Thoracic aorta (tissue), 2 donors: ENCODE results near the gene SERPINE3. TPM values are rescaled to one million over a fixed set of nuclear protein-coding genes. Genes with fewer than 3 reads are reported as not detected.

Experiments
- ATAC-seq: fragments of 150-250 bp; one replicate; pipeline ENCODE4 v1.8.0; 2017; ENCODE audit warnings: low read depth; ENCODE audit not compliant: insufficient number of reproducible peaks, low FRiP score
- DNase-seq: peaks from one replicate; pipeline ENCODE4 v3.0.0-alpha.2; 2020; ENCODE audit warnings: low spot score
- H3K27ac ChIP-seq, 2 donors: fragments of 200-600 bp; sonication (generic); 1 replicate in 1 of 2; 2 replicates in 1 of 2; pipeline ENCODE4 v1.5.1; 2016; ENCODE audit warnings: mild to moderate bottlenecking in 2 of 2, moderate library complexity in 2 of 2
- H3K27me3 ChIP-seq: fragments of 200-600 bp; sonication (generic); replicated peaks from 2 replicates; pipeline ENCODE4 v1.6.0; 2016; ENCODE audit warnings: mild to moderate bottlenecking; ENCODE audit not compliant: insufficient read depth
- H3K36me3 ChIP-seq: fragments of 200-600 bp; sonication (generic); one replicate; pipeline ENCODE4 v1.5.1; 2016
- H3K4me1 ChIP-seq, 2 donors: fragments of 200-600 bp; sonication (generic); 1 replicate in 1 of 2; 2 replicates in 1 of 2; pipeline versions ENCODE4 v1.5.1 to v1.6.0; 2016; ENCODE audit warnings: low read depth in 2 of 2, mild to moderate bottlenecking in 1 of 2; ENCODE audit not compliant: control insufficient read depth in 1 of 2
- H3K4me3 ChIP-seq: fragments of 200-600 bp; sonication (generic); 2 replicates; pipeline ENCODE4 v1.5.1; 2016; ENCODE audit warnings: mild to moderate bottlenecking
- H3K9me3 ChIP-seq: fragments of 200-600 bp; sonication (generic); 2 replicates; pipeline ENCODE4 v1.5.1; 2016
- total RNA-seq, 2 donors: library from RNA; depleted of rRNA; stranded (reverse); fragments of >200 nt; gene quantifications; one replicate each; pipeline versions ENCODE4 v1.1.0 to v1.2.3, GENCODE V29; 2016
- TF ChIP-seq, protein P1 (sequence below): fragments of 200-600 bp; sonication (generic); IDR thresholded peaks from one replicate; pipeline ENCODE4 v1.5.1; 2019; ENCODE audit warnings: antibody characterized with exemption

The SERPINE3 gene
- total RNA-seq, 2 donors from 2014 or later = 0.68 TPM; not detected in 1

DNA sequence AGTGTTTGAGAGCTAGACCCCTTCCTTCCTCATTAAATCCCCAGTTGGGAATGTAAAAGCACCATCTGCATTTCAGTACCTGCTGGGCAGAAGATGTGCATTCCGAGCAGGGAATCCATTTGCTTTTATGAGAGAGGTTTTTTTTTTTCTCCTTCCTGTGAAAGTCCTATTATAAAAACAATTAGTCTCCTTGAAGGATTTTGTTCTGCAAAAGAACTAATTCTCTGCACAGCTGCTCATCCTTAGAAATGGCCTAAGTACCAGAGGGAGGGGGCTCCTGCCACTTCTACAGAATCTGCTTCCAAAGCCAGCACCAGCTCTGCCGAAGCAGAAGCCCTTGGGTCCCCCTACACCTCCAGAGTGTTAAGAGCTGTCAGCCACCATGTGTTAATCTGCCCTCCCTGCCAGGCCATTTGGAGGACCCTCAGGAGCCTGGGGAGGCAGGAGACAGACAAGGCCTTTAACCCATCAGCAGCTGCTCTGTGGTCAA is 36.4 kb upstream of the SERPINE3 start:
- Histone ChIP-seq H3K4me3 (no peak overlapping the region), H3K27ac (no peak overlapping the region), H3K36me3 (no peaks in the 10 kb centered on the region), H3K27me3 (no peaks in the 10 kb centered on the region), H3K4me1 (no peaks in the 10 kb centered on the region), H3K9me3 (no peaks in the 10 kb centered on the region)
- no peak for ATAC-seq
- no peak for DNase-seq
- TF ChIP-seq, protein P1, sequence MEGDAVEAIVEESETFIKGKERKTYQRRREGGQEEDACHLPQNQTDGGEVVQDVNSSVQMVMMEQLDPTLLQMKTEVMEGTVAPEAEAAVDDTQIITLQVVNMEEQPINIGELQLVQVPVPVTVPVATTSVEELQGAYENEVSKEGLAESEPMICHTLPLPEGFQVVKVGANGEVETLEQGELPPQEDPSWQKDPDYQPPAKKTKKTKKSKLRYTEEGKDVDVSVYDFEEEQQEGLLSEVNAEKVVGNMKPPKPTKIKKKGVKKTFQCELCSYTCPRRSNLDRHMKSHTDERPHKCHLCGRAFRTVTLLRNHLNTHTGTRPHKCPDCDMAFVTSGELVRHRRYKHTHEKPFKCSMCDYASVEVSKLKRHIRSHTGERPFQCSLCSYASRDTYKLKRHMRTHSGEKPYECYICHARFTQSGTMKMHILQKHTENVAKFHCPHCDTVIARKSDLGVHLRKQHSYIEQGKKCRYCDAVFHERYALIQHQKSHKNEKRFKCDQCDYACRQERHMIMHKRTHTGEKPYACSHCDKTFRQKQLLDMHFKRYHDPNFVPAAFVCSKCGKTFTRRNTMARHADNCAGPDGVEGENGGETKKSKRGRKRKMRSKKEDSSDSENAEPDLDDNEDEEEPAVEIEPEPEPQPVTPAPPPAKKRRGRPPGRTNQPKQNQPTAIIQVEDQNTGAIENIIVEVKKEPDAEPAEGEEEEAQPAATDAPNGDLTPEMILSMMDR = no peak

DNA sequence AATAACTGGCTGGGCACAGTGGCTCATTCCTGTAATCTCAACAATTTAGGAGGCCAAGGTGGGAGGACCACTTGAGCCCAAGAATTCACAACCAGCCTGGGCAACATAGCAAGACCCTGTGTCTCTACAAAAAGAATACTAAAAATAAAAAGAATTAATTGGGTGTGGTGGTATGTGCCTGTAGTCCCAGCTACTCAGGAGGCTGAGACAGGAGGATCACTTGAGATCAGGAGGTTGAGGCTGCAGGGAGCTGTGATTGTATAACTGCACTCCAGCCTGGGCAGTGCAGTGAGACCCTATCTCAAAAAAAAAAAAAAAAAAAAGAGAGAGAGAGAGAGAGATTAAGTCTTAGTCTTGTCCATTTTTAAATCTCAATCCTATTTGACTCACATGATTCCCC is 35.6 kb upstream of the SERPINE3 start:
- Histone ChIP-seq H3K36me3 (no peaks in the 10 kb centered on the region), H3K4me3 (no peak overlapping the region), H3K27ac (no peak overlapping the region), H3K27me3 (no peaks in the 10 kb centered on the region), H3K4me1 (no peaks in the 10 kb centered on the region), H3K9me3 (no peaks in the 10 kb centered on the region)
- TF ChIP-seq, protein P1 = no peak
- DNase-seq (no peak), ATAC-seq (no peak)

DNA sequence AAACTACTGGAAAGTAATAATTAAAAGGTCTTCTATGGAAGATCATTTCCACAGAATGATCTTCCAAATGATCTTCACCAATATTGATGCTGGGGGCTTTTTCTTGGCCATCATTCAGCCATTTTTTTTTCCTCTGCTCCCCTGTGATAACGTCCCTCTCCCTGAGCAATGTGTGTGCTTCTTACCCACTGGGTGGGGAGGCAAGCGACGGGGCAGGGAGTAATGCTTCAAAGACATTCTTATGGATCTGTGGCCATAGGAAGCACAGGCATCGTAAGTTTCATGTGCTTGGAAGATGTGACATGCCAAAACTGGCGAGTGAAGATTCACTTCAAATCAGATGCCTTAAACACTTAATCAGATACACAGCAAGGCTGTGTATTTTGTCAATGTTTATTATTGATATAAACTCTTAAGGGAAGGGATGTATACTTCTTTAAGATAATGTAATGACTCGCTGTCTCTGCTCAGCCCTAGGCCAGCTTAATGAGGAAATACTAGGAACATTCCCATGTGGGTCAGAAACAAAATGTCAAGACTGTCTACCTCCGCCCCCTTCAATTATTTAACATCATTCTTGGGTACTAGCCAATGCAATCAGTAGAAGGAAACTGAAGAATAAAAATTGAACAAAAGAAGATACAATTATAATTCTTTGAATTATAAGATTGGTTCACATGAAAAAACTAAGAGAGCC is 34.1 kb upstream of the SERPINE3 start:
- H3K27me3 ChIP-seq = no peaks in the 10 kb centered on the region
- H3K4me3 ChIP-seq = no peak overlapping the region
- ATAC-seq (no peak), DNase-seq (no peak)
- no peaks in the 10 kb centered on the region for H3K9me3 ChIP-seq
- H3K27ac ChIP-seq = no peak overlapping the region
- H3K36me3 ChIP-seq = no peaks in the 10 kb centered on the region
- TF ChIP-seq, protein P1 = no peak
- H3K4me1 ChIP-seq = no peaks in the 10 kb centered on the region

DNA sequence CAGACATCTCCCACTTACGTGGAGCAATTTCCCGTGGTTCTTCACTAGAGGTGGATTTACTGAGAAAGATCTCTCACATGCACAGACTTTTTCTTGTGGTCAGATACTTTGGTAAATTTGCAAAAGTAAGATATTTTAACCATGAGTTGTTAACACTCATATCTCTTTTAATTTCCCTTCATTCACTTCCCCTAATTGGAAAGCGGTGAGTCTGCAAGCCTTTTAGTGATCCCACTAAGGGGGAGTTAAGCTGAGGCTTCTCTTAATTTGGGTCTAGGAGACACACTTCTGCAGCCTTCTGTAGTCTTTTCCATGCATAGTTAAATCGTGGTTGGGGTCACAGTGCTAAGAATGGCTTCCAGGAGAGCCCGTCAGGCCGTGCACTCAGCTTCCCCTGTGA is 30.7 kb upstream of the SERPINE3 start:
- DNase-seq (no peak), ATAC-seq (no peak)
- TF ChIP-seq, protein P1 = no peak
- Histone ChIP-seq H3K27ac (no peak overlapping the region), H3K9me3 (no peaks in the 10 kb centered on the region), H3K36me3 (no peaks in the 10 kb centered on the region), H3K4me3 (no peak overlapping the region), H3K27me3 (no peaks in the 10 kb centered on the region), H3K4me1 (no peaks in the 10 kb centered on the region)

DNA sequence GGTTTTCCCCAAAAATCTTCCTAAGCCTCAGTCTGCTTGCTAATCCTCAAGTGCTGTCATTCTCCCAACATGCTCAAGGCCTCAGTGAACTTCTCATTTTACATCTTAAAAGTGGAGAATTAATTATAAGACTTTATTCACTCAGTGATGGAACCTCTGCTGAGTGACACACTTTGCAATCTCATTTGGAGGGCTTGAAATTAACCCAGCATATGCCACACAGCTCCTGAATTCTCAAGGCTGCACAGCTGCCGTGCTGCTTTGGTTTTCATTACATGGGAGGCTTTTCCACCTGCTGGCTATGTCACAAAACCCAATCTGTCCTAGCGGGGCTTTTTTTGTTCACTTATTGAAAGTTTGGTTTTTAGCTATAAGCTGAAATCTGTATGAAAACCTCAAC is 28.3 kb upstream of the SERPINE3 start:
- H3K9me3 ChIP-seq = no peaks in the 10 kb centered on the region
- no peak overlapping the region for H3K4me3 ChIP-seq
- peaks cover 0 to 13% of the 10 kb centered on the region in 2 donors for H3K4me1 ChIP-seq
- no peak overlapping the region for H3K27ac ChIP-seq
- no peaks in the 10 kb centered on the region for H3K36me3 ChIP-seq
- TF ChIP-seq, protein P1 = no peak
- DNase-seq = no peak
- no peak for ATAC-seq
- H3K27me3 ChIP-seq = no peaks in the 10 kb centered on the region
